ENCODE results near the gene PP2D1. TPM values are rescaled to one million over a fixed set of nuclear protein-coding genes. Genes with fewer than 3 reads are reported as not detected.
"Not testable (repeated sequence)": the region's sequence is repeated elsewhere in the genome, so short reads cannot be mapped to it uniquely, and the experiment has no call there.

The PP2D1 gene
- total RNA-seq, 2 experiments from 2014 or later = not detected

DNA sequence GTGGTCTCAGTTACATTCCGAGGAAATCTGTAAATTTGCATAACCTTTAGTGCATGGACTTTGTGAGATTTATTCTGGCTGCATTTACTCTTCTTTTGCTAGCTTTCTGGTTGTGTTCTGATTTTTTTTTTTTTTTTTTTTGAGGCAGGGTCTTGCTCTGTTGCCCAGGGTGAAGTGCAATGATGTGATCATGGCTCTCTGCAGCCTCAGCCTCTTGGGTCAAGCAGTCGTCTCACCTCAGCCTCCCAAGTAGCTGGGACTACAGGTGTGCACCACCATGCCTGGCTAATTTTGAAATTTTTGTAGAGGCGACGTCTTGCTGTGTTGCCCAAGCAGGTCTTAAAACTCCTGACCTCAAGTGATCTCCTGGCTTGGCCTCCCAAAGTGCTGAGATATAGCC is 52.6 kb downstream of the PP2D1 start:
- ChIA-PET CTCF (no interaction called here), POLR2A (no interaction called here)
- no peak for ATAC-seq
- H3K4me1 Mint-ChIP-seq (ENCODE audit: low read depth) = peaks cover 38% of the 10 kb centered on the region
- no peak overlapping the region for H3K4me3 Mint-ChIP-seq
- H3K27me3 Mint-ChIP-seq (ENCODE audit: low read depth) = no peaks in the 10 kb centered on the region
- no peaks in the 10 kb centered on the region for H3K9me3 Mint-ChIP-seq (ENCODE audit: insufficient read depth)
- no peak for DNase-seq
- peaks cover 44% of the 10 kb centered on the region for H3K36me3 Mint-ChIP-seq (ENCODE audit: low read depth)
- no peak overlapping the region for H3K27ac Mint-ChIP-seq

DNA sequence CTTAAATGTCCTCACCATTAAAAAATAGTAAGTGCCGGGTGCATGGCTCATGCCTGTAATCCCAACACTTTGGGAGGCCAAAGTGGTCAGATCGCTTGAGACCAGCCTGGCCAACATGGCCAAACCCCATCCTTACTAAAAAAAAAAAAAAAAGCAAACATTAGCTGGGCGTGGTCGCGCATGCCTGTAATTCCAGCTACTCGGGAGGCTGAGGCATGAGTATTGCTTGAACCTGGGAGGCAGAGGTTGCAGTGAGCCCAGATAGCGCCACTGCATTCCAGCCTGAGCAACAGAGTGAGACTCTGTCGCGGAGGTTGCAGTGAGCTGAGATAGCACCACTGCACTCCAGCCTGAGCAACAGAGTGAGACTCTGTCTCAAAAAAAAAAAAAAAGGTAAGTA is 54.7 kb downstream of the PP2D1 start:
- not testable (repeated sequence) for H3K27ac Mint-ChIP-seq; H3K9me3 Mint-ChIP-seq (ENCODE audit: insufficient read depth); H3K4me3 Mint-ChIP-seq; H3K27me3 Mint-ChIP-seq (ENCODE audit: low read depth); DNase-seq; ATAC-seq
- ChIA-PET CTCF (interaction anchor here (1.3 kb wide), 1 partner anchor 9 kb away, joined by 3 read pairs; no protein-coding TSS in a partner anchor), POLR2A (interaction anchor here (1.3 kb wide), 1 partner anchor 10 kb away, joined by 4 read pairs; no protein-coding TSS in a partner anchor)
- Mint-ChIP-seq H3K36me3 (ENCODE audit: low read depth) (peaks cover 50% of the 10 kb centered on the region), H3K4me1 (ENCODE audit: low read depth) (peaks cover 40% of the 10 kb centered on the region)

DNA sequence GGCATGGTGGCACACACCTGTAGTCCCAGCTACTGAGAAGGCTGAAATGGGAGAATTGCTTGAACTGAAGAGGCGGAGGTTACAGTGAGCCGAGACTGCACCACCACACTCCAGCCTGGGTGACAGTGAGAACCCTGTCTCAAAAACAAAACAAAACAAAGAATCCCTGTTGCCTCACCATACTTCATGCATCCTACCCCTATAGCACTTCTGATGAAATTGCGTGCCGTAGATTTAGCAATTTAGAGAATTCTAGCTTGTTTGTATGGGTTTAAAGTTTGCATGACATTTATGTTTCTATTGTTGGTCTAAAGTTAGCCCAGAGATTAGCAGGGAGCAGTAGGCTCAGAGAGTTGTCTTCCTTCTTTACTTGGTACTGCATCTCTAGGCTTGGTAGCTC is 57.4 kb downstream of the PP2D1 start:
- Mint-ChIP-seq H3K36me3 (ENCODE audit: low read depth) (peaks cover 51% of the 10 kb centered on the region), H3K4me3 (no peak overlapping the region), H3K27me3 (ENCODE audit: low read depth) (no peaks in the 10 kb centered on the region), H3K4me1 (ENCODE audit: low read depth) (peaks cover 45% of the 10 kb centered on the region), H3K27ac (no peak overlapping the region), H3K9me3 (ENCODE audit: insufficient read depth) (no peaks in the 10 kb centered on the region)
- ATAC-seq (no peak), DNase-seq (no peak)
- POLR2A ChIA-PET = no interaction called here
- CTCF ChIA-PET = no interaction called here

DNA sequence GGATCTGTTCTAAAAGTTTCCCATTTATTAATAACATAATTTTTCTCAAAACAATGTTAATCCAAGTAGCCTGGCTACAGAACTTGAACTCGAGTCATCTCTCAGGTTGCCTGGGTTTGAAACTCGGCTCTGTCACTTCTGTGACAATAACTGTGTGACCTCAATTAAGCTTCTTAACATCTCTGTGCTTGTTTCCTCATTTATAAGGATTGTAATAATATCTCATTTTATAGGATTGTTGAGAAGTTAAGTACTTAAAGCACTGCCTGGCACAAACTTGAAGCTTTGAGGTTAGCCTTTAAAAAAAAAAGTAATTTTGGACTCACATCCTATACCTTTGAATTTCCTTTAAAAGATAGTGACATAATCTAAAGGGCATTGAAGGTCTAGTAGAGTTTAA is 61.7 kb downstream of the PP2D1 start:
- Mint-ChIP-seq H3K4me3 (no peak overlapping the region), H3K4me1 (ENCODE audit: low read depth) (peaks cover 47% of the 10 kb centered on the region), H3K36me3 (ENCODE audit: low read depth) (peaks cover 56% of the 10 kb centered on the region), H3K27me3 (ENCODE audit: low read depth) (no peaks in the 10 kb centered on the region), H3K9me3 (ENCODE audit: insufficient read depth) (no peaks in the 10 kb centered on the region), H3K27ac (no peak overlapping the region)
- POLR2A ChIA-PET = no interaction called here
- CTCF ChIA-PET = interaction anchor here (1.4 to 1.5 kb wide), 2 partner anchors 91 to 236 kb away, joined by 3 read pairs; partner anchors contain the start of gene SGO1
- DNase-seq = no peak
- no peak for ATAC-seq

DNA sequence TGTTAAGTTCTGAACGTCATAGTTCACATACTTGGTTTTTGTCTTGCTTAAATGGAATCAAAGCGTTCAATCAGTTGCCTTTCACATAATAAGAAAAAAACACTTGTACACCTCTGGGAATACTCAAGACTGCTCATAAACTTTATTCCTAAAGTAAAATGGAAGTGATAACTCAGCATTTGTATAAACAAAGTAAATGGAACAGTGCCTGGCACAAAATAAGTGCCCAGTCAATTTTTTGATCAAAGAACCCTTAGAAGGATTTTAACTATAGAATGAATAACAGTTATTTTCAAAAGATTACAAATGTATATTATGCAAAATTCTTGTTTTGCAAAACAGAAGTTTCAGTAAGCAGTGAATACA is 63.9 kb downstream of the PP2D1 start:
- no peaks in the 10 kb centered on the region for H3K9me3 Mint-ChIP-seq (ENCODE audit: insufficient read depth)
- ATAC-seq = no peak
- H3K27ac Mint-ChIP-seq = peak overlapping the region; percentile 98
- no peak for DNase-seq
- CTCF ChIA-PET = interaction anchor here (1.1 to 1.4 kb wide), 3 partner anchors 10 to 238 kb away, joined by 3 read pairs; no protein-coding TSS in a partner anchor
- no peaks in the 10 kb centered on the region for H3K27me3 Mint-ChIP-seq (ENCODE audit: low read depth)
- POLR2A ChIA-PET = interaction anchor here (0.6 to 1.7 kb wide), 7 partner anchors 8 to 237 kb away, joined by 3 to 9 read pairs (median 4); partner anchors contain the start of gene SGO1
- H3K4me3 Mint-ChIP-seq = peak overlapping the region; percentile 98
- peaks cover 47% of the 10 kb centered on the region for H3K4me1 Mint-ChIP-seq (ENCODE audit: low read depth)
- peaks cover 43% of the 10 kb centered on the region for H3K36me3 Mint-ChIP-seq (ENCODE audit: low read depth)

DNA sequence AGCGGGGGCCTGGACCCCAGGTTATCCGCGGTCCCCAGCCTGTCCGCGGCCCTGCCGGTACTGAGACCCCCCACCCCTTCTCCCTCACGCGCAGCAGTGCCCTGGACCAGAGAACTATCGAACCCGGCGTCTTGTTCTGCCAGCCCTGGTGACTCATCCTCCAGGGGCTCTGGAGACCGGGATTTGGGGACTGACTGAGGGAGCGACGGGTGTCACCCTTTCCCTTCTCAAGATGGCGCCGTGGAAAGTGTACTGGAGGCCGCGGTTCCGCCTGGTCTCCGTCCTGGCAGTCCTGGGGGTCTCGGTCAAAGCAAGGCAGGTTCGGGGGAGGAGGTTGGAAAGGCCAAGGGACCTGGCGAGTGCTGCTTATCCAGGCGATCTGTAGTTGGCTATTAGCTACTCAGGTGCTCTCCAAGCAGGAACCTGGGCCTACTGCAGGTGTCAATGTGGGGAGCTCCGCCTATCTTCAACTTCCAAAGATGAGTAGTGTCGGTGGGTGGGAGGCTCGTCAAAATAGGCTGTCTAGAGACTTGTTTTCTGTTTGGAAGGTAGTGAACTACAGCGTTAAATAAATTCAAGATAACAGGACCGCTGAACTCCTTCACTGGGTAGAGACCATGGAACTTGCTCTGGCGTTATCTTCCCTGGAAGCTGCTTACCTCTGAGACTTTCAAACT is 64.4 kb downstream of the PP2D1 start:
- peak overlapping the region; percentile 98 for H3K27ac Mint-ChIP-seq
- H3K36me3 Mint-ChIP-seq (ENCODE audit: low read depth) = peaks cover 43% of the 10 kb centered on the region
- ATAC-seq (peak; percentile 28), DNase-seq (peak; percentile 61)
- ChIA-PET CTCF (interaction anchor here (1.0 to 1.4 kb wide), 4 partner anchors 10 to 239 kb away, joined by 3 read pairs; no protein-coding TSS in a partner anchor), POLR2A (interaction anchor here (0.6 to 1.7 kb wide), 7 partner anchors 9 to 238 kb away, joined by 3 to 9 read pairs (median 4); partner anchors contain the start of gene SGO1)
- no peaks in the 10 kb centered on the region for H3K9me3 Mint-ChIP-seq (ENCODE audit: insufficient read depth)
- H3K27me3 Mint-ChIP-seq (ENCODE audit: low read depth) = no peaks in the 10 kb centered on the region
- H3K4me1 Mint-ChIP-seq (ENCODE audit: low read depth) = peaks cover 46% of the 10 kb centered on the region
- peak overlapping the region; percentile 98 for H3K4me3 Mint-ChIP-seq

DNA sequence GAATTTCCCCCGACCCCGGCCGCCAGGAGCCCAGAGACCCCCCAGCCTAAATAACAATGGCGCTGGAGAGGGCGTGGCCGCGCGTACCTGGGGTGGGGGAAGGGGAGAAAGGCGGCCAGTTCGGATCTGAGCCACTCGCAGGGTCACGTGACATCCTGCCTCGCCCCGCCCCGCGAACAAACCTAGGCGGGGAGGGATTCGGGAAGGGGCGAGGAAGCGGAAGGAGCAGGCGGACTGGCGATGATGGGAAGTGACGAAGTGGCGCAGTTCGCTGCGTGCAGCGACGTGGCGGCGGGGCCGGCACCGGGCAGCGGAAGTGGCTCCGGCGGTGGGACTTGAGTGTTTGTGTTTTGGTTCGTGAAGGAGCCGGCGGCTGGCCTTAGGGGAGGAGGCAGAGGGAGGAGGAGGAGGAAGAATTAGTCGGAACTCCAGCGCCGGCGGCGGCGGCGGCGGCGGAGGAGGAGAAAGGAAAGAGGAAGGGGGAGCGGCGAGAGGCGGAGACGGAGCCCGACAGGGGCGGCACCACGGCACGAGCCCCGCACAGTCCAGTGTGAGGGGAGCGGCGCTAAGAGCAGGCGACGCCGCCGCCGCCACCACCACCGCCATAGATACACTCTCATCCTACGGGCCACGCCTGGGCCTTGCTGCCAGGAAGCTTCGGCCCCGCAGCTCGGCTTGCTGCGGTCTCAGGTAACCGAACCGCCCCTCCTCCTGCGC is 65.1 kb downstream of the PP2D1 start, which contains the start of gene RAB5A:
Gene RAB5A, plus strand, starts transcription at position 266 of the 717 bp plus-strand sequence. CDS start 3,802 bp downstream, outside the sequence.
- H3K27me3 Mint-ChIP-seq (ENCODE audit: low read depth) = no peaks in the 10 kb centered on the region
- H3K36me3 Mint-ChIP-seq (ENCODE audit: low read depth) = peaks cover 36% of the 10 kb centered on the region
- no peaks in the 10 kb centered on the region for H3K9me3 Mint-ChIP-seq (ENCODE audit: insufficient read depth)
- ATAC-seq (peak; percentile 87), DNase-seq (peak; percentile 99)
- peaks cover 42% of the 10 kb centered on the region for H3K4me1 Mint-ChIP-seq (ENCODE audit: low read depth)
- ChIA-PET CTCF (interaction anchor here (1.0 to 1.3 kb wide), 2 partner anchors 16 to 240 kb away, joined by 3 read pairs; no protein-coding TSS in a partner anchor), POLR2A (interaction anchor here (1.1 to 1.7 kb wide), 6 partner anchors 10 to 239 kb away, joined by 3 to 9 read pairs (median 4); partner anchors contain the start of gene SGO1)
- peak within 1 kb of the TSS; percentile 98 for H3K4me3 Mint-ChIP-seq
- peak within 1 kb of the TSS; percentile 98 for H3K27ac Mint-ChIP-seq

DNA sequence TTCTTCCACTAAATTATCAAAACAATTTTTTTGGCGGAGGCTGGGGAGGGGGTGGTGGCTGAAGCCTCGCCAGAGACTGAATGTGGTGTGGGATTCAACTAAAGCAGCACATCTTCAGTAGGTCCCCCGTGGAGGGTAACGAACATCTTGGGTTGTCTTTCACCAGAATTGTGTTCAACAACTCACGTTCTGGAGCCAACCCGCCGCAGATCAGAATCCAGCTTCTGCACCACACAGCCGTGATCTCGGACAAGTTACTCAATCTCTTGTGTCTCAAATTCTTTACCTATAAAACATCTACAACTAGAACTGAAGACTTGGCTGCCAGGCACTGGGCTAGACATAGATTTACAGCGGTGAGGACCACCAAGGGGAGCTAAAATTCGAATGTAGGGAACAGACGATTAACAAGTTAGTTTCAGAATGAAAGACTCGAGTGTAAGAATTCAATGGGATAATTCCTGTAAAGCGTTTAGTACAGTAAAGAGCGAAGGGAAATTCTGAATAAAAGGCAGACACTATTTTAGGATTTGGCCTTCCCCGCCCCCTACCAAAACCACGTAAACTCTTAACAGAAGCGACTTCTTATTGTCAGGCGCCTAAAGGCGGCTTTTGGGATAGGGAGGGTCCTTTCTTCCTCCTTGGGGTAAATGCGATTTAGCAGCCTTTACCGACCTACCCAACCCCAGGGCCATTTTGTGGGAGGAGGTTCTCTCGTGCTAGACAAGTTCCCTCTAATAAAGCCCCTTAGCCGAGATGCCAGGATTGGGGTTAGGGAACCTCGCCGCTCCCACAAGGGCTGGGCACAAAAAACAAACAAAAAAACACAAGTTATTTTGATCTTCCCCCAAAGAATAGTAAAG is 65.9 kb downstream of the PP2D1 start:
- H3K36me3 Mint-ChIP-seq (ENCODE audit: low read depth) = peaks cover 30% of the 10 kb centered on the region
- peaks cover 38% of the 10 kb centered on the region for H3K4me1 Mint-ChIP-seq (ENCODE audit: low read depth)
- H3K27me3 Mint-ChIP-seq (ENCODE audit: low read depth) = no peaks in the 10 kb centered on the region
- peak overlapping the region; percentile 98 for H3K27ac Mint-ChIP-seq
- DNase-seq (no peak), ATAC-seq (no peak)
- no peaks in the 10 kb centered on the region for H3K9me3 Mint-ChIP-seq (ENCODE audit: insufficient read depth)
- H3K4me3 Mint-ChIP-seq = peak overlapping the region; percentile 98
- POLR2A ChIA-PET = interaction anchor here (1.0 kb wide), 1 partner anchor 9 kb away, joined by 5 read pairs; no protein-coding TSS in a partner anchor
- CTCF ChIA-PET = interaction anchor here (1.3 kb wide), 1 partner anchor 9 kb away, joined by 3 read pairs; no protein-coding TSS in a partner anchor

DNA sequence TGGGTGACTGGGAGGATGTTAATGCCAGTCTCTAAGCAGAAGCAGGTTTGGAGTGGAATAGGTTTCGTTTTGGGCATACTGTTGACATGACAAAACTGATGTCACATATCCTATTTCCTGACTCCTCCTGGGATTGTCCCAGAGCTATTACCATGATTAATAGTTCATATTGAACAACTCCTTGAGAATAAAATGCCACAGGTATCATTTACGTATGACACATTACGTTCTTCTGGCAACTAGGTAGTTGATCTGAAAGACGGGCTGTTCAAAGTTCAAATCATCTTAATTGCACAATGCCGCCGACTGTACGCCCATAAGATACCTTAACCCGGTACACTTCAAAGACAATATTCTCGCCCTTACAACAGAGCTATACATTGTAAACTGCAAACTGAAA is 66.5 kb downstream of the PP2D1 start:
- ATAC-seq = no peak
- Mint-ChIP-seq H3K27ac (peak overlapping the region; percentile 75), H3K4me3 (peak overlapping the region; percentile 98), H3K27me3 (ENCODE audit: low read depth) (no peaks in the 10 kb centered on the region), H3K4me1 (ENCODE audit: low read depth) (peaks cover 32% of the 10 kb centered on the region), H3K36me3 (ENCODE audit: low read depth) (peaks cover 26% of the 10 kb centered on the region), H3K9me3 (ENCODE audit: insufficient read depth) (no peaks in the 10 kb centered on the region)
- CTCF ChIA-PET = interaction anchor here (1.3 kb wide), 1 partner anchor 8 kb away, joined by 3 read pairs; no protein-coding TSS in a partner anchor
- no peak for DNase-seq
- POLR2A ChIA-PET = interaction anchor here (1.0 to 1.4 kb wide), 2 partner anchors 8 to 241 kb away, joined by 3 to 5 read pairs; partner anchors contain the start of gene SGO1

DNA sequence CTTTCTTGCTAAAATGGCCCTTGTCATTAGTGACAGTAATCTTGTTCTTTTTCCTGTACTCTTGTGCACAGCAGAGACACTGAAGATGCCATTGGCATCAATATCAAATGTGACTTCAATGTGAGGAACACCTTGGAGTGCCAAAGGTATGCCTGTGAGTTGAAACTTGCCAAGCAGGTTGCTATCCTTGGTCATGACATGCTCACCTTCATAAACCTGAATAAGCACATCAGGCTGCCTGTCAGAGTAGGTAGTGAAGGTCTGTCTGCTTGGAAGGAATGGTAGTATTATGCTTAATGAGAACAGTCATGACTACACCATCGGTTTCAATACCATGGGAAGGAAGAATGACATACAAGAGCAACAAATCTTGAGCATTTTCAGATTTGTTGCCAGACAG is 71.4 kb downstream of the PP2D1 start:
- Mint-ChIP-seq H3K27me3 (ENCODE audit: low read depth) (no peaks in the 10 kb centered on the region), H3K4me3 (no peak overlapping the region), H3K4me1 (ENCODE audit: low read depth) (peaks cover 13% of the 10 kb centered on the region), H3K9me3 (ENCODE audit: insufficient read depth) (no peaks in the 10 kb centered on the region), H3K27ac (no peak overlapping the region), H3K36me3 (ENCODE audit: low read depth) (peaks cover 4% of the 10 kb centered on the region)
- CTCF ChIA-PET = no interaction called here
- ATAC-seq (no peak), DNase-seq (no peak)
- POLR2A ChIA-PET = no interaction called here

DNA sequence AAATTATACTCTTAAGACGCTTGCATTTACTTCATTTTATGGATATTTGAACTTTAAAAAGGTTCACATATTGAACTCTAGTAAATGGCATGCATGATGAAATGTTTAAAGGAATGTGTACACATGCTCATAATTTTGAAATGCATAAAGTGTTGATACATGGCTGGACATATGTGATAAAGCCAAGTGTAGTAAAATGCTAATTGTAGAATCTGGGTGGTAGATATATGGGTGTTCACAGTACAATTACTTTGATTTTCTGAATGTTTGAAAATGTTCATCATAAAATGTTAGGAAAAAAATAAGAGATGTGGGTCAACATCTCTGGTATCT is 73.8 kb downstream of the PP2D1 start:
- no peak overlapping the region for H3K27ac Mint-ChIP-seq
- CTCF ChIA-PET = interaction anchor here (1.2 kb wide), 1 partner anchor 146 kb away, joined by 3 read pairs; no protein-coding TSS in a partner anchor
- DNase-seq (no peak), ATAC-seq (no peak)
- H3K9me3 Mint-ChIP-seq (ENCODE audit: insufficient read depth) = no peaks in the 10 kb centered on the region
- H3K4me1 Mint-ChIP-seq (ENCODE audit: low read depth) = peaks cover 15% of the 10 kb centered on the region
- POLR2A ChIA-PET = interaction anchor here (1.4 kb wide), 1 partner anchor 8 kb away, joined by 5 read pairs; no protein-coding TSS in a partner anchor
- H3K36me3 Mint-ChIP-seq (ENCODE audit: low read depth) = peaks cover 3% of the 10 kb centered on the region
- peaks cover 3% of the 10 kb centered on the region for H3K27me3 Mint-ChIP-seq (ENCODE audit: low read depth)
- H3K4me3 Mint-ChIP-seq = no peak overlapping the region
